PC-9 (cell line): ENCODE results near the gene MRPL55. TPM values are rescaled to one million over a fixed set of nuclear protein-coding genes. Genes with fewer than 3 reads are reported as not detected.

Experiments
- BruUV-seq: library from RNA; stranded (reverse); fragments of 400-500 nt; replicated peaks from 2 replicates; lab custom pipeline; 2021; lab: Mats Ljungman, UMichigan
- CTCF ChIA-PET: fragments of 300-600 bp; sonication (Branson Sonifier 250); formaldehyde crosslinking; loops from one replicate; lab custom pipeline; 2022; ENCODE audit warnings: antibody characterized with exemption; lab: Charles Lee
- POLR2A ChIA-PET: fragments of 300-600 bp; sonication (Branson Sonifier 250); formaldehyde crosslinking; loops from one replicate; lab custom pipeline; 2022; ENCODE audit warnings: antibody characterized with exemption; ENCODE audit not compliant: unreplicated experiment; lab: Charles Lee
- DNase-seq, 2 experiments: peaks; one replicate each; pipeline versions ENCODE4 v3.0.0 to v3.0.0-alpha.2; 2015 to 2022; ENCODE audit warnings: mixed read lengths in 1 of 2
- H2AFZ ChIP-seq: fragments of 200-600 bp; sonication (generic); 2 replicates; pipeline ENCODE4 v1.8.1; 2017; ENCODE audit warnings: antibody characterized with exemption
- H3F3A ChIP-seq: fragments of 200-600 bp; sonication (generic); 2 replicates; pipeline ENCODE4 v1.8.1; 2017; ENCODE audit warnings: antibody characterized with exemption, mild to moderate bottlenecking, low read depth; ENCODE audit not compliant: insufficient read depth
- H3K27ac ChIP-seq: fragments of 200-600 bp; sonication (generic); 2 replicates; pipeline ENCODE4 v1.6.1; 2016; ENCODE audit warnings: mixed run types
- H3K27me3 ChIP-seq: fragments of 200-600 bp; sonication (generic); 2 replicates; pipeline ENCODE4 v1.6.1; 2016; ENCODE audit warnings: low read depth, mixed run types; ENCODE audit not compliant: insufficient read depth
- H3K36me3 ChIP-seq: fragments of 200-600 bp; sonication (generic); 2 replicates; pipeline ENCODE4 v1.6.1; 2016; ENCODE audit warnings: low read depth, mixed run types
- H3K4me1 ChIP-seq: fragments of 200-600 bp; sonication (generic); replicated peaks from 2 replicates; pipeline ENCODE4 v1.6.1; 2016; ENCODE audit warnings: mixed run types; ENCODE audit not compliant: insufficient read depth
- H3K4me2 ChIP-seq: fragments of 200-600 bp; sonication (generic); 2 replicates; pipeline ENCODE4 v1.6.1; 2017; ENCODE audit warnings: mixed run types
- H3K4me3 ChIP-seq: fragments of 200-600 bp; sonication (generic); 2 replicates; pipeline ENCODE4 v1.6.1; 2016; ENCODE audit warnings: mixed run types
- H3K79me2 ChIP-seq: fragments of 200-600 bp; sonication (generic); 2 replicates; pipeline ENCODE4 v1.6.1; 2017; ENCODE audit warnings: low read depth, mixed run types
- H3K9me2 ChIP-seq: fragments of 200-600 bp; sonication (generic); 2 replicates; pipeline ENCODE4 v1.8.1; 2017; ENCODE audit warnings: mild to moderate bottlenecking; ENCODE audit not compliant: insufficient read depth
- H3K9me3 ChIP-seq: fragments of 200-600 bp; sonication (generic); 2 replicates; pipeline ENCODE4 v1.8.1; 2016; ENCODE audit warnings: low read depth; ENCODE audit not compliant: insufficient read depth
- H4K20me1 ChIP-seq: fragments of 200-600 bp; sonication (generic); 2 replicates; pipeline ENCODE4 v1.8.1; 2017; ENCODE audit not compliant: insufficient read depth
- CTCF ChIP-seq: fragments of 200-600 bp; sonication (generic); conservative IDR thresholded peaks from 2 replicates; pipeline ENCODE4 v1.6.1; 2017; ENCODE audit warnings: mixed run types, antibody characterized with exemption, mild to moderate bottlenecking, moderate library complexity
- EZH2 ChIP-seq: fragments of 200-600 bp; sonication (generic); IDR thresholded peaks from 2 replicates; pipeline ENCODE4 v1.8.0; 2017; ENCODE audit warnings: antibody characterized with exemption, low read depth
- intact Hi-C: fragments of 100-400 bp; cut with micrococcal nuclease; formaldehyde crosslinking; loops from one replicate; pipeline ENCODE4 v1.10.0; 2022; ENCODE audit not compliant: unreplicated experiment
- total RNA-seq: library from RNA; stranded (reverse); gene quantifications from 2 replicates; pipeline ENCODE4 v1.2.3, GENCODE V29; 2021

Gene MRPL55
- total RNA-seq, 1 experiment from 2014 or later, result 81.0 TPM

GRCh38 chr1:228082214-228082917 is 26.7 kb downstream of the MRPL55 start, which contains the start of gene ARF1:
Gene ARF1, plus strand, starts transcription at chr1:228082708. Its CDS starts 14,407 bp downstream, at chr1:228097115.
- Histone ChIP-seq H3K9me3 (no peaks in the 10 kb centered on the region), H2AFZ (peak within 1 kb of the TSS; percentile 91), H3K9me2 (no peaks in the 10 kb centered on the region), H3K4me2 (peak within 1 kb of the TSS; percentile 100), H3F3A (peaks cover 41% of the 10 kb centered on the region; the same call in 1 of the 2 replicates), H3K27ac (peak within 1 kb of the TSS; percentile 78), H4K20me1 (peaks cover 45% of the 10 kb centered on the region), H3K36me3 (peaks cover 17% of the 10 kb centered on the region), H3K79me2 (peaks cover 78% of the 10 kb centered on the region), H3K4me3 (peak within 1 kb of the TSS; percentile 100), H3K4me1 (peaks cover 39% of the 10 kb centered on the region), H3K27me3 (no peaks in the 10 kb centered on the region)
- intact Hi-C loops, result loop anchor here (1.0 to 5.0 kb wide), 3 partner anchors 37 to 320 kb away; partner anchors contain the start of gene WNT3A
- no peak for TF ChIP-seq EZH2
- TF ChIP-seq CTCF, result no peak
- CTCF ChIA-PET, result interaction anchor here (0.5 to 0.9 kb wide), 2 partner anchors 76 to 77 kb away, joined by 3 to 10 read pairs; no protein-coding TSS in a partner anchor
- peak; percentile 70 to 95 for DNase-seq
- BruUV-seq, result no TSS peak
- POLR2A ChIA-PET, result interaction anchor here (0.5 to 0.9 kb wide), 7 partner anchors 20 to 1143 kb away, joined by 3 to 5 read pairs (median 4); no protein-coding TSS in a partner anchor

GRCh38 chr1:228081578-228082213 is 27.4 kb downstream of the MRPL55 start:
- ChIA-PET CTCF (interaction anchor here (0.5 to 0.9 kb wide), 2 partner anchors 76 to 77 kb away, joined by 3 to 7 read pairs; no protein-coding TSS in a partner anchor), POLR2A (interaction anchor here (0.5 to 0.9 kb wide), 6 partner anchors 21 to 306 kb away, joined by 3 to 5 read pairs (median 4); no protein-coding TSS in a partner anchor)
- H4K20me1 ChIP-seq, result peaks cover 42% of the 10 kb centered on the region
- no TSS peak for BruUV-seq
- H3K79me2 ChIP-seq, result peaks cover 72% of the 10 kb centered on the region
- H3K4me1 ChIP-seq, result peaks cover 32% of the 10 kb centered on the region
- peaks cover 34% of the 10 kb centered on the region; the same call in 1 of the 2 replicates for H3F3A ChIP-seq
- no peak for TF ChIP-seq CTCF
- no peak for TF ChIP-seq EZH2
- H3K36me3 ChIP-seq, result peaks cover 17% of the 10 kb centered on the region
- peak overlapping the region; percentile 100 for H3K4me2 ChIP-seq
- H3K27me3 ChIP-seq, result no peaks in the 10 kb centered on the region
- H2AFZ ChIP-seq, result peak overlapping the region; percentile 91
- no peaks in the 10 kb centered on the region for H3K9me3 ChIP-seq
- H3K4me3 ChIP-seq, result peak overlapping the region; percentile 100
- intact Hi-C loops, result loop anchor here (1.0 to 5.0 kb wide), 3 partner anchors 36 to 319 kb away; partner anchors contain the start of gene WNT3A
- no peak overlapping the region for H3K27ac ChIP-seq
- no peaks in the 10 kb centered on the region for H3K9me2 ChIP-seq
- DNase-seq, result peak in 1 of 2 experiments; percentile 46

- TF ChIP-seq CTCF (no peak), EZH2 (no peak)
Measured at GRCh38 chr1:228081144-228081543, 28.0 kb downstream of the MRPL55 start.

More at GRCh38 chr1:228081144-228081543, 28.0 kb downstream of the MRPL55 start:
- ChIA-PET CTCF (interaction anchor here (0.5 kb wide), 1 partner anchor 76 kb away, joined by 7 read pairs; no protein-coding TSS in a partner anchor), POLR2A (no interaction called here)
- Histone ChIP-seq H4K20me1 (peaks cover 39% of the 10 kb centered on the region), H3K36me3 (peaks cover 17% of the 10 kb centered on the region), H3K4me2 (peak overlapping the region; percentile 100), H3K4me3 (peak overlapping the region; percentile 100), H3K9me2 (no peaks in the 10 kb centered on the region), H3K4me1 (peaks cover 27% of the 10 kb centered on the region), H3F3A (peaks cover 28% of the 10 kb centered on the region; the same call in 1 of the 2 replicates), H3K27me3 (no peaks in the 10 kb centered on the region), H3K9me3 (no peaks in the 10 kb centered on the region), H3K27ac (no peak overlapping the region), H3K79me2 (peaks cover 66% of the 10 kb centered on the region), H2AFZ (peak overlapping the region; percentile 91; the same call in 1 of the 2 replicates)
- no peak for DNase-seq
- no TSS peak for BruUV-seq
- intact Hi-C loops, result loop anchor here (5.0 kb wide), 2 partner anchors 74 to 319 kb away; partner anchors contain the start of gene WNT3A
